T47D (cell line): ENCODE data around the gene DBNL.
A peak's percentile ranks its signal among the peaks of the same experiment; 100 is the strongest.

Source experiments
- DNase-seq, 2 experiments: peaks; one replicate each; pipeline versions ENCODE4 v3.0.0 to v3.0.0-alpha.2; 2011 to 2012; ENCODE audit warnings: low read depth in 1 of 2, low spot score in 1 of 2
- JUND ChIP-seq: IDR thresholded peaks from 2 replicates; pipeline ENCODE4 v1.6.1; 2012; ENCODE audit warnings: low read depth
- in situ Hi-C: cut with HindIII; loops from 2 replicates; pipeline ENCODE4 v1.10.0; 2016; ENCODE audit warnings: low sequenced_read_pairs, low pct_unique_long_range_greater_than_20kb

Gene DBNL

DNA sequence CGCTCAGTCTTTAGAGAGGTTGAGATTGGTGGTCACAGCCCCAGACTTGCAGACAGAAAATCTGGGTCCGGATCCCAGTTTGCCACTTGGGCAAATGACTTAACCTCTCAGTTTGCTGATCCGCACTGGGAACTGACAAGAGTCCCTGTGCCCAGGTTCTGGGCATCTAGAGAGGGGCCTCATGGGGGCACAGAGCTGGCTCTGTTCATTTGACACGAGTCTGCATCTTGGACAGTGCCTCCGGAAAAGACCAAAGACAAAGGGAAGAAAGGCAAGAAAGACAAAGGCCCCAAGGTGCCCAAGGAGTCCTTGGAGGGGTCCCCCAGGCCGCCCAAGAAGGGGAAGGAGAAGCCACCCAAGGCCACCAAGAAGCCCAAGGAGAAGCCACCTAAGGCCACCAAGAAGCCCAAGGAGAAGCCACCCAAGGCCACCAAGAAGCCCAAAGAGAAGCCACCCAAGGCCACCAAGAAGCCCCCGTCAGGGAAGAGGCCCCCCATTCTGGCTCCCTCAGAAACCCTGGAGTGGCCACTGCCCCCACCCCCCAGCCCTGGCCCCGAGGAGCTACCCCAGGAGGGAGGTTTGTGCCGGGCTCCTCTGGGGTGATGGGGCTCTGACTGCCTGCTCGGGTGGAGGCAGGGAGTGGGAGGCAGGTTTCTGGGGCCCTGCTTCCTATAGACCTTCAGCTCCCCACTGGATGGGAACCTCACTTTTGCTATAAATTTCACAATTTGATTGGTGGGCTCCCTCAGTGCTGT lies 62.0 kb downstream of the DBNL start:
- no peak for DNase-seq
- no peak for TF ChIP-seq JUND

DNA sequence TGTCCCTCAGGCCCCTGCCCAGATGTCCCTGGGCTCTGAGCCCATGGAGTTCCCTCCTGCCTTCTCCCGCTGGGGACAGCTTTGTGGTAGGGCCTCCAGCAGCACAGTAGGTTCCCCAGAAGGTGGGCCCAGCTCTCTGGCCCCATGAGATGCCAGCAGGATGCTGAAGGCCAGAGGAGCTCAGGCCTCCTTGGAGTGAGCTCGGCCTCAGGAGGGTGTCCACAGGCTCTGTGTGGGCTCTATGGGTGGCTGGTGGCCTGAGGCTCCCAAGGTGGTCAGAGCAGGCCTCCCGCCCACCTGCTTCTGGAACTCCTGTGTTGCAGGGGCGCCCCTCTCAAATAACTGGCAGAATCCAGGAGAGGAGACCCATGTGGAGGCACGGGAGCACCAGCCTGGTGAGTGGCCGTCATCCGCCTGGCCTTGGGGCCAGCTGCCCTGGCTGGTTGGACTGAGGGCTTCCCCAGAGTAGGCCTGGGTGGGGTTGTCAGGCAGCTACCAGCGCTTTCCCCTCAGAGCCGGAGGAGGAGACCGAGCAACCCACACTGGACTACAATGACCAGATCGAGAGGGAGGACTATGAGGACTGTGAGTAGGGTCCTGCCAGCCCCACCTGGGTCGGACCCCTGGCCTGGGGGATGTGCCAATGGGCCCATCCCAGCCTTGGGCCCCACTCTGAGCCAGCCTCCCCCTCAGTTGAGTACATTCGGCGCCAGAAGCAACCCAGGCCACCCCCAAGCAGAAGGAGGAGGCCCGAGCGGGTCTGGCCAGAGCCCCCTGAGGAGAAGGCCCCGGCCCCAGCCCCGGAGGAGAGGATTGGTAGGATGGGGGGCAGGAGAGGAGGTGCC lies 62.8 kb downstream of the DBNL start:
- TF ChIP-seq JUND, result no peak
- in situ Hi-C loops, result no loop called here

More for the DNA sequence above, 62.0 kb downstream of the DBNL start:
- in situ Hi-C loops, result no loop called here

DNA sequence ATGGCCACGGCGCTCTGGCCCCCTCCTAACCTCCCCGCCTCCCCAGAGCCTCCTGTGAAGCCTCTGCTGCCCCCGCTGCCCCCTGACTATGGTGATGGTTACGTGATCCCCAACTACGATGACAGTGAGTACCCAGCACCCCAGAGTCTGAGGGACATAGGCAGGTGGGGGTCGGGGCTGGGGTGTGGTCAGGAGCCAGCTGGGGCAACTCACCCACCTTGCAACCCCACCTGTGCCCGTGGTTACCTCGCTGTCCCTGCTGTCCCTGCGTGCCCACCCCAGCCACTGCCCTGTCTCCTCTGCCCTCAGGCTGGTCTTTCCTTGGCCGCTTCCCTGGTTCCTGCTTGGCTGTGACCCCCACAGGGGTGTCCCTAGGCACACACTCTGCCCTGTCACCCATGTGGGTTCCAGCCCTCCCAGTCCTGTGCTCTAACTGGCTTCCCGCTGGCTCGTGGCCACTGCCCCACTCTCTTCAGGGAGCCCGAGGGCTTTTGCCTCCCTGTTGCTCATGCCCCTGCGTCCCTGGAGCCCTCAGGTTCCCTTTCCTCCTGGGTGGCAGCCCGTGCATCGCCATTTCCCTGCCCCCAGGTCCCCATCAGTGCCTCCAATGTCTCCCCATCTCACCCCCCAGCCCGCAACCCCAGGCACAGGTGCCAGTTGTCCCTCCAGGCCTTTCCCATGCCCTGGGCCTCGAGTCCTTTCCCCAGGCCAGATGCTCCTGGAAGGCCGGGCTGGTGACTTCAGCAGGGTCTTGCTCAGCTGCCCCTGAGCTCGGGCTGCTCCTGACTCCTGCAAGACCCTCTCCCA lies 63.7 kb downstream of the DBNL start:
- DNase-seq, result no peak
- in situ Hi-C loops, result no loop called here
- no peak for TF ChIP-seq JUND

More for the DNA sequence above, 62.8 kb downstream of the DBNL start:
- DNase-seq, result no peak

- in situ Hi-C loops, result no loop called here
- DNase-seq, result no peak
- TF ChIP-seq JUND, result no peak
These were observed 64.6 kb downstream of the DBNL start for GRCh38 chr7:44108768-44109750.

- no peak for TF ChIP-seq JUND
- in situ Hi-C loops, result no loop called here
- DNase-seq, result no peak
These were observed 65.5 kb downstream of the DBNL start for GRCh38 chr7:44109991-44110390.

- in situ Hi-C loops, result no loop called here
- DNase-seq, result peak; percentile 23 to 24
- no peak for TF ChIP-seq JUND
These were observed 66.5 kb downstream of the DBNL start for GRCh38 chr7:44110719-44111635.
